Keratinocyte (primary cell): Measurements from ENCODE around the gene CMIP. TPM values are rescaled to one million over a fixed set of nuclear protein-coding genes. Genes with fewer than 3 reads are reported as not detected.

Experiments used
- DNase-seq: peaks from one replicate; pipeline ENCODE4 v3.0.0-alpha.2; 2011; ENCODE audit warnings: low read depth, missing footprints, low spot score
- FAIRE-seq: peaks from 2 replicates; lab custom pipeline; 2011; peaks lifted over from hg19 to GRCh38; lab: Jason Lieb, UNC
- H2AFZ ChIP-seq: 2 replicates; pipeline ENCODE4 v1.6.0; 2012; ENCODE audit warnings: low read length, control low read depth, inconsistent platforms; ENCODE audit not compliant: control insufficient read depth
- H3K27ac ChIP-seq: 2 replicates; pipeline ENCODE4 v1.5.1; 2011; ENCODE audit warnings: low read length; ENCODE audit not compliant: control insufficient read depth, insufficient read depth
- H3K27me3 ChIP-seq: 3 replicates; pipeline ENCODE4 v1.6.0; 2011; ENCODE audit warnings: low read length; ENCODE audit not compliant: control insufficient read depth, insufficient read depth; ENCODE audit errors: extremely low read depth
- H3K36me3 ChIP-seq, 2 experiments: 2 replicates in 1 of 2; 3 replicates in 1 of 2; pipeline ENCODE4 v1.5.1; 2011; ENCODE audit warnings: low read length in 2 of 2, mild to moderate bottlenecking in 1 of 2; ENCODE audit not compliant: control insufficient read depth in 2 of 2, insufficient read depth in 2 of 2; ENCODE audit errors: extremely low read depth in 1 of 2
- H3K4me1 ChIP-seq: 3 replicates; pipeline ENCODE4 v1.5.1; 2011; ENCODE audit warnings: low read length; ENCODE audit not compliant: control insufficient read depth, insufficient read depth; ENCODE audit errors: extremely low read depth
- H3K4me2 ChIP-seq: 3 replicates; pipeline ENCODE4 v1.6.0; 2011; ENCODE audit warnings: low read depth, low read length; ENCODE audit not compliant: control insufficient read depth, insufficient read depth; ENCODE audit errors: extremely low read depth
- H3K4me3 ChIP-seq, 3 experiments: fragments of 200-600 bp in 1 of 3; sonication (generic) in 1 of 3; 2 replicates in 2 of 3; 3 replicates in 1 of 3; pipeline ENCODE4 v1.5.1; 2011 to 2016; ENCODE audit warnings: low read length in 3 of 3, mild to moderate bottlenecking in 3 of 3, control low read depth in 2 of 3, inconsistent platforms in 1 of 3, low read depth in 1 of 3, mixed read lengths in 1 of 3, mixed run types in 1 of 3, moderate library complexity in 1 of 3; ENCODE audit not compliant: control insufficient read depth in 2 of 3, insufficient read depth in 2 of 3; ENCODE audit errors: extremely low read depth in 1 of 3
- H3K79me2 ChIP-seq: 2 replicates; pipeline ENCODE4 v1.6.0; 2012; ENCODE audit warnings: low read length; ENCODE audit not compliant: control insufficient read depth, insufficient read depth
- H3K9ac ChIP-seq: 3 replicates; pipeline ENCODE4 v1.6.0; 2011; ENCODE audit warnings: low read length; ENCODE audit not compliant: control insufficient read depth, insufficient read depth; ENCODE audit errors: extremely low read depth
- H3K9me1 ChIP-seq: 3 replicates; pipeline ENCODE4 v1.6.0; 2011; ENCODE audit warnings: low read length; ENCODE audit not compliant: control insufficient read depth, insufficient read depth; ENCODE audit errors: extremely low read depth
- H3K9me3 ChIP-seq: 2 replicates; pipeline ENCODE4 v1.5.1; 2012; ENCODE audit warnings: low read depth, low read length; ENCODE audit not compliant: control insufficient read depth
- H4K20me1 ChIP-seq: 3 replicates; pipeline ENCODE4 v1.6.0; 2011; ENCODE audit warnings: low read length; ENCODE audit not compliant: control insufficient read depth, insufficient read depth; ENCODE audit errors: extremely low read depth
- EZH2 ChIP-seq: IDR thresholded peaks from one replicate; pipeline ENCODE4 v1.6.1; 2012; ENCODE audit warnings: inconsistent platforms, mild to moderate bottlenecking, low read length, moderate library complexity
- dilution Hi-C: fragments of 300-500 bp; cut with MboI; formaldehyde crosslinking; loops from one replicate; pipeline ENCODE4 v1.7.0; 2020; ENCODE audit warnings: low sequenced_read_pairs; ENCODE audit not compliant: extremely low pct_ligation_motif_present
- polyA plus RNA-seq, 5 experiments: library from polyadenylated mRNA; depleted of rRNA in 3 of 5; stranded (reverse) in 3 of 5; stranded (forward) in 1 of 5; unstranded in 1 of 5; fragments of >200 nt; gene quantifications; 1 replicate in 1 of 5; 2 replicates in 3 of 5; 3 replicates in 1 of 5; pipeline versions ENCODE4 v1.2.1 to v1.2.3, GENCODE V29; 2011 to 2012; ENCODE audit warnings: missing spikeins in 2 of 5, low read depth in 1 of 5, low replicate concordance in 1 of 5
- TF ChIP-seq, protein P1 (sequence below), 3 experiments: IDR thresholded peaks in 1 of 3; conservative IDR thresholded peaks in 1 of 3; optimal IDR thresholded peaks in 1 of 3; 2 replicates in 2 of 3; 3 replicates in 1 of 3; pipeline versions ENCODE3 to v1.5.1; 2011; ENCODE audit warnings: low read length in 3 of 3, mild to moderate bottlenecking in 3 of 3, moderate library complexity in 2 of 3, control low read depth in 1 of 3, inconsistent platforms in 1 of 3; ENCODE audit not compliant: insufficient read depth in 2 of 3; ENCODE audit errors: extremely low read depth in 1 of 3

The CMIP gene
- polyA plus RNA-seq, 1 donor (not counting 4 experiments of a cell fraction or from before 2014, with no cell fraction given) = 5.0 TPM

DNA sequence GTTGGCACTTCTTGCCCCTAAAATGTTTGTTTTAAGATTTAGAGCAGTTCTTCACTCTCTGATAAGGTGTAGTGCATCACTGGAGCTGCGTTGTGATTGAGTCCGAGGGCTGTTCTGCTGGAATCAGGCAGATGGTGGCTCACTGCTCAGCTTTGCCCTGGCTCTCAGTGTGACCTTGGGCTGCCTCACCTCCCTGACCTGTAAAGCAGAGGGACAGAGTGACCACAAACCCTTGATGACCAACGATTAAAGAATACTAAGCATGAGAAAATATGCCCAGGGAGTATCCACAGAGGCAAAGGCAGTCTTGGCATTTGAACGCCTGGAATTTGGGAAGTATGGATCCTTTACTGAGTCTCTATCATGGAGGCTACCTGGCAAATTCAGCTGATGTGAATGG is 18.1 kb downstream of the CMIP start:
- H3K9ac ChIP-seq = no peak overlapping the region
- DNase-seq = no peak
- TF ChIP-seq, protein P1, sequence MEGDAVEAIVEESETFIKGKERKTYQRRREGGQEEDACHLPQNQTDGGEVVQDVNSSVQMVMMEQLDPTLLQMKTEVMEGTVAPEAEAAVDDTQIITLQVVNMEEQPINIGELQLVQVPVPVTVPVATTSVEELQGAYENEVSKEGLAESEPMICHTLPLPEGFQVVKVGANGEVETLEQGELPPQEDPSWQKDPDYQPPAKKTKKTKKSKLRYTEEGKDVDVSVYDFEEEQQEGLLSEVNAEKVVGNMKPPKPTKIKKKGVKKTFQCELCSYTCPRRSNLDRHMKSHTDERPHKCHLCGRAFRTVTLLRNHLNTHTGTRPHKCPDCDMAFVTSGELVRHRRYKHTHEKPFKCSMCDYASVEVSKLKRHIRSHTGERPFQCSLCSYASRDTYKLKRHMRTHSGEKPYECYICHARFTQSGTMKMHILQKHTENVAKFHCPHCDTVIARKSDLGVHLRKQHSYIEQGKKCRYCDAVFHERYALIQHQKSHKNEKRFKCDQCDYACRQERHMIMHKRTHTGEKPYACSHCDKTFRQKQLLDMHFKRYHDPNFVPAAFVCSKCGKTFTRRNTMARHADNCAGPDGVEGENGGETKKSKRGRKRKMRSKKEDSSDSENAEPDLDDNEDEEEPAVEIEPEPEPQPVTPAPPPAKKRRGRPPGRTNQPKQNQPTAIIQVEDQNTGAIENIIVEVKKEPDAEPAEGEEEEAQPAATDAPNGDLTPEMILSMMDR (optimal IDR thresholded peaks at IDR 0.05 in 1 of 3, IDR thresholded peaks at IDR 0.05 in 1 of 3, conservative IDR thresholded peaks at IDR 0.05 in 1 of 3; ENCODE audit: extremely low read depth in 1 of 3, insufficient read depth in 2 of 3, low read length in 3 of 3) = no peak
- H3K4me1 ChIP-seq = peaks cover 2% of the 10 kb centered on the region
- H3K9me3 ChIP-seq = no peaks in the 10 kb centered on the region
- no peak overlapping the region for H3K27ac ChIP-seq
- no peak overlapping the region for H3K4me3 ChIP-seq
- dilution Hi-C loops = no loop called here
- peaks cover 57% of the 10 kb centered on the region for H4K20me1 ChIP-seq
- peaks cover 18 to 24% of the 10 kb centered on the region in 2 experiments for H3K36me3 ChIP-seq
- no peak for FAIRE-seq
- no peak overlapping the region for H2AFZ ChIP-seq
- no peak overlapping the region for H3K4me2 ChIP-seq
- peaks cover 15% of the 10 kb centered on the region for H3K9me1 ChIP-seq
- H3K79me2 ChIP-seq = peaks cover 100% of the 10 kb centered on the region
- no peaks in the 10 kb centered on the region for H3K27me3 ChIP-seq

DNA sequence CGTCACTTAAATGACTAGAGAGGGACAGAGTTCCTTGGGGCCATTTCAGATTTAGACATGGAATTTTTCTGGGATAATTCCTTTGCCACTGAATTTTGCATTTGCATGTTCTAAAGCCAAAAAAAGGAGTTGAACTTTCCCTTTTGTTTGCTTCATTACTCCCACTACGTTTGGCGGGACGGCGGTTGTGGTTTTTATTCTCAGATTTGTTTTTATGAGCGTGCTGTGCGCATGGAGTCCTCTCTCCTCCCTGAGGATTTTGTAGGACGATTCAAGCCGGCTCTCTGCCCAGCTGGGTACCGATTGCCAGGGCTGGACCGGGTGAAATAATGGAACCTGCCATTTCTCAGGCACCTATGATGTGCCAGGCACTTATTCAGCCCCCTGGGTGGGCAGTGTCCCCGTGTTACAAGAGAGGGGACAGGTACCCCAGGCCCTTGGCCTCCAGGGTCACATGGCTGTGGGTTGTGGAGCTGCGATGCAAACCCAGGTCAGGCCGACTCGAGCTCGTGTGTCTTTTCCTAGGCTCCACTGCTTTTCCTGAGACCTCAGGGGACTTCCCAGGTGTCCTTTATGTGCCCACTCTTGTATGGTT is 18.8 kb downstream of the CMIP start:
- Histone ChIP-seq H3K9ac (no peak overlapping the region), H3K4me1 (no peaks in the 10 kb centered on the region), H3K27me3 (no peaks in the 10 kb centered on the region), H2AFZ (no peak overlapping the region), H4K20me1 (peaks cover 57% of the 10 kb centered on the region), H3K9me1 (peaks cover 16% of the 10 kb centered on the region), H3K4me3 (no peak overlapping the region), H3K9me3 (no peaks in the 10 kb centered on the region), H3K27ac (no peak overlapping the region), H3K79me2 (peaks cover 100% of the 10 kb centered on the region), H3K4me2 (no peak overlapping the region), H3K36me3 (peaks cover 15 to 23% of the 10 kb centered on the region in 2 experiments)
- dilution Hi-C loops = no loop called here
- DNase-seq (no peak), FAIRE-seq (no peak)
- TF ChIP-seq, protein P1 (optimal IDR thresholded peaks at IDR 0.05 in 1 of 3, IDR thresholded peaks at IDR 0.05 in 1 of 3, conservative IDR thresholded peaks at IDR 0.05 in 1 of 3; ENCODE audit: extremely low read depth in 1 of 3, insufficient read depth in 2 of 3, low read length in 3 of 3) = no peak
- no peak for TF ChIP-seq EZH2
